IPS-18a (cell line): ENCODE data around the gene RNASE8.

Source experiments
- H3K27ac ChIP-seq: one replicate; pipeline ENCODE4 v1.5.1; 2013; ENCODE audit warnings: low read length
- H3K27me3 ChIP-seq: one replicate; pipeline ENCODE4 v1.6.1; 2013; ENCODE audit warnings: mild to moderate bottlenecking, low read length; ENCODE audit not compliant: control insufficient read depth, insufficient read depth
- H3K36me3 ChIP-seq: one replicate; pipeline ENCODE4 v1.6.1; 2013; ENCODE audit warnings: low read depth, low read length; ENCODE audit not compliant: control insufficient read depth
- H3K4me1 ChIP-seq: one replicate; pipeline ENCODE4 v1.6.1; 2013; ENCODE audit warnings: low read depth, low read length; ENCODE audit not compliant: control insufficient read depth
- H3K4me3 ChIP-seq: one replicate; pipeline ENCODE4 v1.5.1; 2013; ENCODE audit warnings: low read length
- H3K9ac ChIP-seq: one replicate; pipeline ENCODE4 v1.6.1; 2013; ENCODE audit warnings: mild to moderate bottlenecking, low read length, moderate library complexity
- H3K9me3 ChIP-seq: one replicate; pipeline ENCODE4 v1.6.1; 2013; ENCODE audit warnings: low read depth, low read length; ENCODE audit not compliant: control insufficient read depth

RNASE8 gene

DNA sequence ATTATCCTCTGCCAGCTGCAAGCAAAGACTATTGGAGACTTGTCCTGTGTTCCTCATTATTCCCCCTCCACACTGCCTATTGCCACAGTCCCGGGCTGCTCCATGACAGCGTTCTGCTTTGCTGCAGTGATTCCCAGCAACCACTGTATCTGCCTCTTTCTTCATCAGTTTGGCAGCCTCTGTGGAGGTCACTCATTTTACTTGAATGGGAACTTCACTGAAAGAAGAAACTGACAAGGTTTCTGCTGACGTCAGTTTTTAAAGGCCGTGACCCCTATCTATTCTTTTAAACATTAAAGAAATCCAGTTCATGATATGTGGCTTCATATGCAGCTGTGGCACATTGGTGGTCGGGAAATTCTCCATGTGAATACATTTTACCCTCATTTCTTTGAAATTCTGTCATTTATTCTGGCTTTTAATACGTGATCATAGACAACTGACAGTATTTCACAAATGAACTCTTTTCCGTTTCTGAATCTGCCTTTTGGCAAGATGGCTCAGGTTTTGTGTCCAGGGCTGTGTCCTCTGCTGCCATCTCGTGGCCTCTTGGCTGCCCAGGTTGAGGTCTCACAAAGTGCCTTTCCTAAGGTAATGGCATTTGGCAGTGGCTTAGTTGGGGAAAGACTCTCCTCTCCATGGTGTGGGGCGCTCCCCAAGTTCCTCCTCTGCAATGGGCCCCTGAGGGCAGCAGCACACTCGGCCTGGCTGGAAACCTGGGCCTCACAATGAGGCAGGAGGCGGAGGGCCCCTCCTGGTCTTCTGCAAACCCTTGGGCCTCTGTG, 49.1 kb downstream of the RNASE8 start:
- Histone ChIP-seq H3K36me3 (no peaks in the 10 kb centered on the region), H3K27me3 (no peaks in the 10 kb centered on the region), H3K9ac (no peak overlapping the region), H3K4me1 (peaks cover 35% of the 10 kb centered on the region), H3K9me3 (no peaks in the 10 kb centered on the region), H3K4me3 (no peak overlapping the region), H3K27ac (no peak overlapping the region)

DNA sequence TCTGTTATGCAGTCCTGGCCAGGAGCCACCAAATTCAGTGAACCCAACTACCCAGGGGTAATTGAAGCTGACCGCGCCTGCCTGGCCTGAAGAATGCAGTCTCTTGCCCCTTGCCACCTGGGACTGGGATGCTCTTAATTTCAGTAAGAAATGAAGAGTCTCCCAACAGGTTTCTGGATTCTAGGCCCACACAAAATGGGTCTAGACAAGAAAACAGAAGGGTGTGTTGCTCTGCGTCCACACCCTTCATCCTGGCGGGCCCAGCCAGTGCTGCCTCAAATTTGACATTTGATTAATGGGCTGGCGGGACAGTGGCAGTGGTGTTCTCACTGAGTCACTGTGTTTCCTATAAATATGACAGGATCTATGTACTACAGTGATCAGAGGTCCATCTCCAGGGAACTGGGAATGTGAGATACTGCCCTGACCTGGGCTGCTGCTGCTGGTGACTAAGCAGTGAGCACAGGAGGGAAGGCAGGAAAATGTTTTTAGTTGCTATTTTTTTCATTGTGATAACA, 49.7 kb downstream of the RNASE8 start:
- Histone ChIP-seq H3K27me3 (no peaks in the 10 kb centered on the region), H3K27ac (no peak overlapping the region), H3K9ac (no peak overlapping the region), H3K36me3 (no peaks in the 10 kb centered on the region), H3K4me3 (no peak overlapping the region), H3K4me1 (peaks cover 28% of the 10 kb centered on the region), H3K9me3 (no peaks in the 10 kb centered on the region)
